ENCODE measurements around the gene GNS. TPM values are rescaled to one million over a fixed set of nuclear protein-coding genes. Genes with fewer than 3 reads are reported as not detected.
A peak's percentile ranks its signal among the peaks of the same experiment; 100 is the strongest.
"Not testable (repeated sequence)": the region's sequence is repeated elsewhere in the genome, so short reads cannot be mapped to it uniquely, and the experiment has no call there.

The GNS gene
- 33.9 and 38.2 TPM in 2 replicates for total RNA-seq

DNA sequence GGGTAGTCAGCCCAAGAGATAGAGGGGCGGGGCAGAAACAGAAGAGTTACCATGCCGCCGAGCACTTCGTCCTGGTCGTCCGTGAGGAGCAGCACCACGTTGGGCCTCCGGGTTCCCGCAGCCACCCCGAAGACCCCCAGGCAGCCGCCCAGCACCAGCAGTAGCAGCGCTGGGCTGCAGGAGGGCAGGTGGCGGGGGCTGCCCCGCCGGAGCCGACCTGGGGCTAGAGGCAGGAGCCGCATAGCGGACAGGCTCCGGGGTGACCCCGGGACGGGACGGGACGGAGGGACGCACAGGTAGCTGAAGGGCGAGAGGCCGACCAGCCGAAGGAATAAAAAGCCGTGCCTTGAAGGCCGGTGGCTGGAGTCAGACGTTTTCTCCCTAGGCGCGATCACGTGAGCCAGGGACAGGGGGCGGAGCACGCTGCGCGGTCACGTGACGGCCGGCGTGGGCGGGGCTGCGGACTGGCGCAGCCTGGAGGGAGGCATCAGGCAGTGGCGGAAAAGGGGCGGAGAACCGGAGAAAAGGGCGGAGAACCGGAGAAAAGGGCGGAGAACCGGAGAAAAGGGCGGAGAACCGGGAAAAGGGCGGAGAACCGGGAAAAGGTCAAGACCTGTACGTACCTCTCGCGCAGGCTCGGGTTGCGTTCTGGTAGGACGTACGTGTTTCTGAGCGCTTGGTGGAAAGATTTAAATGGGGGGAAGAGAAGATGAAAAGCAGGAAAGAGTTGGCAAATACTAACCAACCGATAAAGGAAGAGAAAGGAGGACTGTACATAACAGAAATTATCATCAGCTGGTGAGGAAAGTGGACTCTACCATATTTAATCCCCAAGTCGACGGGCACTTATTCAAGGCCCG lies at the start of gene GNS:
Gene GNS (minus strand): TSS at position 372 of the 860 bp plus-strand sequence. CDS start 130 bp downstream, at position 242.
- peaks cover 20% of the 10 kb centered on the region for H3K36me3 Mint-ChIP-seq (ENCODE audit: low read depth)
- intact Hi-C loops (cut with micrococcal nuclease), result loop anchor here (1.0 to 10.0 kb wide), 11 partner anchors 29 to 1543 kb away; partner anchors contain the start of genes HELB, KICS2, RASSF3 and RXYLT1
- H3K4me3 Mint-ChIP-seq (ENCODE audit: low read depth), result peak within 1 kb of the TSS; percentile 94
- peak; percentile 94 for DNase-seq (ENCODE audit: low spot score)
- peaks cover 33% of the 10 kb centered on the region for H3K4me1 Mint-ChIP-seq (ENCODE audit: low read depth)
- H3K27me3 Mint-ChIP-seq (ENCODE audit: low read depth), result peaks cover 7% of the 10 kb centered on the region
- peak within 1 kb of the TSS; percentile 93 for H3K27ac Mint-ChIP-seq
- H3K9me3 Mint-ChIP-seq, result no peaks in the 10 kb centered on the region

DNA sequence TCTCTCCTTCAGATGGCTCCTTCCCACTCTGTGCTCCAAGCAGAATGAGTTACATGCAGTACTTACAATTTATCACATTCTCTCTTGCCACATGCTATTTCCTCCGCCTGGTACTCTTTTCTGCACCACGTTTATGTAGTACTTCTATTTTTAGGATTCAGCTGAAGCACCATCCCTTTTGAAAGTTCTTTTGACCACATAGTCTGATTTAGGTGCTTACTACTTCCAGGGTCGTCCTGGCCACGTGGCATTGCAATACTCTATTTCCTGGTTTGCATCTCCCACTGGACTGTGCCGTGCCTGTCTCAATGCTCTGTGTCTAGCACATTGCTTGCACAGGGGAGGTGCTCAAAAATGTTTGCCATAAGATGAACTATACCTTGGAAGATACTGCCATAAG lies 48.9 kb upstream of the GNS start:
- Mint-ChIP-seq H3K4me3 (ENCODE audit: low read depth) (no peak overlapping the region), H3K4me1 (ENCODE audit: low read depth) (peaks cover 4% of the 10 kb centered on the region), H3K9me3 (no peaks in the 10 kb centered on the region), H3K27me3 (ENCODE audit: low read depth) (peaks cover 31% of the 10 kb centered on the region), H3K27ac (no peak overlapping the region), H3K36me3 (ENCODE audit: low read depth) (no peaks in the 10 kb centered on the region)
- DNase-seq (ENCODE audit: low spot score), result no peak
- intact Hi-C loops (cut with micrococcal nuclease), result loop anchor here (10.0 kb wide), 1 partner anchor 427 kb away; no protein-coding TSS in a partner anchor

DNA sequence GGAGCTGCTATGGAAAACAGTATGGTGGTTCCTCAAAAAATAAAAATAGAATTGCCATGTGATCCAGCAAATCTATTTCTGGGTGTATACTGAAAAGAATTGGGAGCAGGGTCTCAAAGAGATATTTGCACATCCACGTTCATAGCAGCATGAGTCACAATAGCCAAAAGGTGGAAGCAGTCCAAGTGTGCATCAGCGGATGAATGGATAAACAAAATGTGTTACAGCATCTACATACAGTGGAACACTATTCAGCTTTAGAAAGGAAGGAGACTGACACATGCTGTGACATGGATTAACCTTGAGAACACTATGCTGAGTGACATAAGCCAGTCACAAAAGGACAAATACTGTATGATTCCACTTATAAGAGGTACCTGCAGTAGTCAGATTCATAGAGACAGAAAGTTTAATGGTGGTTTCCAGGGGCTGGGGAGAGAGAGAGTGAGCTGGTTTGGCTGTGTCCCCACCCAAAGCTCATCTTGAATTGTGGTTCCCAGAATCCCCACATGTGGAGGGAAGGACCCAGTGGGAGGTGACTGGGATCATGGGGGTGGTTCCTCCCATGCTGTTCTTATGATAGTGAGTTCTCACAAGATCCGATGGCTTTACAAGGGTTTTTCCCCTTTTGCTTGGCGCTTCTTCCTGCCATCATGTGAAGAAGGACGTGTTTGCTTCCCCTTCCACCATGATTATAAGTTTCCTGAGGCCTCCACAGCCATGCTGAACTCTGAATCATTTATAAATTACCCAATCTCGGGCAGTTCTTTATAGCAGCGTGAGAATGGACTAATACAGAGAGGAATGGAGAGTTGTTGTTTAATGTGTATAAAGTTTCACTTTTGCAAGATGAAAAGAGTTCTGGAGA lies 47.6 kb upstream of the GNS start:
- no peak for DNase-seq (ENCODE audit: low spot score)
- Mint-ChIP-seq H3K4me1 (ENCODE audit: low read depth) (peaks cover 6% of the 10 kb centered on the region), H3K36me3 (ENCODE audit: low read depth) (no peaks in the 10 kb centered on the region), H3K27me3 (ENCODE audit: low read depth) (peaks cover 35% of the 10 kb centered on the region), H3K4me3 (ENCODE audit: low read depth) (no peak overlapping the region), H3K9me3 (no peaks in the 10 kb centered on the region), H3K27ac (no peak overlapping the region)
- intact Hi-C loops (cut with micrococcal nuclease), result loop anchor here (10.0 kb wide), 1 partner anchor 428 kb away; no protein-coding TSS in a partner anchor

DNA sequence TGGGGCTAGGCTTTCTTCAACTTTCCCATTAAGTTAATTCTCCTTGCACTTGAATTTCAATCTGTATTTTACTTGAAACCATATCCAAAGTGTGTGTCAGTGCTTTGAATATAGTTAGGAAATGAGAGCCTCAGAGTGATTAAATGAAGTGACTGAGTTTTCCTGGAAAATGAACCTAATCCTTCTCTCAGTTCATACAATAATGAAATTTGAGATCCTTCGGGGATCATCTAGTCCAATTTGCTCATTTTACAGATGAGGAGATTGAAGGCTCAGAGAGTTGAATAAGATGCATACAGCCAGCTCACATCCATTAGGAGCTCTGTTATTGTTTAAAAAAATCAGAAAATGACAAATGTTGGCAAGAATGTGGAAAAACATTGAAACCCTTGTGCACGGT lies 47.0 kb upstream of the GNS start:
- peaks cover 6% of the 10 kb centered on the region for H3K4me1 Mint-ChIP-seq (ENCODE audit: low read depth)
- DNase-seq (ENCODE audit: low spot score), result no peak
- peaks cover 32% of the 10 kb centered on the region for H3K27me3 Mint-ChIP-seq (ENCODE audit: low read depth)
- H3K36me3 Mint-ChIP-seq (ENCODE audit: low read depth), result no peaks in the 10 kb centered on the region
- H3K27ac Mint-ChIP-seq, result no peak overlapping the region
- H3K9me3 Mint-ChIP-seq, result no peaks in the 10 kb centered on the region
- H3K4me3 Mint-ChIP-seq (ENCODE audit: low read depth), result no peak overlapping the region
- intact Hi-C loops (cut with micrococcal nuclease), result loop anchor here (10.0 kb wide), 1 partner anchor 429 kb away; no protein-coding TSS in a partner anchor

DNA sequence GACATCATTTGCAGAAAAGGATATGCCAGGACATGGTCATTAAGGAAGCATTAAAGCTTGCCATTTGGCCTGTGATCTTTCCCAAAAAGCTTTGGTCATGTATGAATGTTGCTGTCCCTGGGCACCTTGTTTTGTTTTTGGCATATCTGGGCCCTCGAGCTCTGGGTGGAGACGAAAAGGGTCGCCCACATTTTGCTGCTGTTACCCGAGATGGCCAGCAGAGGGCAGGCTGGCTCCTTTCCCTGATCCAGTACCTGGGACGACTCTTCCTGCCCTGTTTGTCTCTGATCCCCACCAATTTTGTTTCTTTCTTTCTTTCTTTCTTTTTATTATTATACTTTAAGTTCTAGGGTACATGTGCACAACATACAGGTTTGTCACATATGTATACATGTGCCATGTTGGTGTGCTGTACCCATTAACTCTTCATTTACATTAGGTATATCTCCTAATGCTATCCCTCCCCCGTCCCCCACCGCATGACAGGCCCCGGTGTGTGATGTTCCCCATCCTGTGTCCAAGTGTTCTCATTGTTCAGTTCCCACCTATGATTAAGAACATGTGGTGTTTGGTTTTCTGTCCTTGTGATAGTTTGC lies 43.1 kb upstream of the GNS start:
- H3K27me3 Mint-ChIP-seq (ENCODE audit: low read depth), result peaks cover 38% of the 10 kb centered on the region

DNA sequence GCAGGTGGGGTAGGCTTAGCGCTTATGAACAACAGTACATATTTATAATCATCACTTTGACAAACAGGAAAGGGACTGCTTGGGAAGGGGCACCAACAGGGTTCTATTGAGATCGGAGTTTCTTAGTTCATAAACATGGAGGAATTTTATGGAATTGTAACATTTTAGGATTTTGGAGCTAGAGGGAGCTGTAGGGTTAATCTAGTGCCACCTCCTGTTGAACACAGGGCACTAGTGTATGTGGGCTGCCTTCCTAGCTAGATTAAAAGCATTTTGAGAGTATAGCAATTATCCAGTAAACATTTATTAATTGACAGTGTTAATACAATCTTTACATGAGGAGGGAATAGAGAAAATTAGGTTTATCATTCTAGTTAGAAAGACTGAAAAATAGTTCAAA lies 42.2 kb upstream of the GNS start:
- Mint-ChIP-seq H3K4me1 (ENCODE audit: low read depth) (peaks cover 3% of the 10 kb centered on the region), H3K27me3 (ENCODE audit: low read depth) (peaks cover 34% of the 10 kb centered on the region), H3K36me3 (ENCODE audit: low read depth) (no peaks in the 10 kb centered on the region), H3K27ac (no peak overlapping the region), H3K4me3 (ENCODE audit: low read depth) (no peak overlapping the region), H3K9me3 (no peaks in the 10 kb centered on the region)
- intact Hi-C loops (cut with micrococcal nuclease), result loop anchor here (10.0 kb wide), 1 partner anchor 433 kb away; no protein-coding TSS in a partner anchor
- DNase-seq (ENCODE audit: low spot score), result no peak

More for the DNA sequence above, 43.1 kb upstream of the GNS start:
- DNase-seq (ENCODE audit: low spot score), result peak; percentile 37
- H3K4me1 Mint-ChIP-seq (ENCODE audit: low read depth); H3K4me3 Mint-ChIP-seq (ENCODE audit: low read depth); H3K36me3 Mint-ChIP-seq (ENCODE audit: low read depth); H3K27ac Mint-ChIP-seq; H3K9me3 Mint-ChIP-seq: not testable (repeated sequence)
- intact Hi-C loops (cut with micrococcal nuclease), result loop anchor here (10.0 kb wide), 1 partner anchor 433 kb away; no protein-coding TSS in a partner anchor

DNA sequence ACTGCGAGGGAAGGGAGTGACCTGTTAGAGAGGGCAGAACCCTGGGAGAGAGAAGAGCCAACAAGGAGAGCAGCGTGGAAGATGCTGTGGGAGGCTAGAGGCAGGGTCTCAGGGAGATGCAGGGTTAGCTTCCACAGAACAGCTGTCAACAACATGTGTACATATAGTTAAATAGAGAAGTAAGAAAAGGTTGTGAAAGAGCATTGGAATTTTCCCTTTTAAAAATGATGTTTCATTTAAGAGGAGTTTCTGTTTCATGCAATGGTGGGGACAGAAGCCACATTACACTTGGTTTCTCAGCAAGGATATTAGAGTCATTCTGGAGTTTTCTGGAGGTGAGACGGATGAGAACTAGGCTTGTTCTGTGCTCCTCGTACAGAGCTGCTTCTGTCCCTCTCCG lies 41.4 kb upstream of the GNS start:
- Mint-ChIP-seq H3K27me3 (ENCODE audit: low read depth) (peaks cover 35% of the 10 kb centered on the region), H3K36me3 (ENCODE audit: low read depth) (no peaks in the 10 kb centered on the region), H3K9me3 (no peaks in the 10 kb centered on the region), H3K4me1 (ENCODE audit: low read depth) (peaks cover 4% of the 10 kb centered on the region), H3K27ac (no peak overlapping the region), H3K4me3 (ENCODE audit: low read depth) (no peak overlapping the region)
- intact Hi-C loops (cut with micrococcal nuclease), result loop anchor here (10.0 kb wide), 1 partner anchor 434 kb away; no protein-coding TSS in a partner anchor
- DNase-seq (ENCODE audit: low spot score), result no peak

DNA sequence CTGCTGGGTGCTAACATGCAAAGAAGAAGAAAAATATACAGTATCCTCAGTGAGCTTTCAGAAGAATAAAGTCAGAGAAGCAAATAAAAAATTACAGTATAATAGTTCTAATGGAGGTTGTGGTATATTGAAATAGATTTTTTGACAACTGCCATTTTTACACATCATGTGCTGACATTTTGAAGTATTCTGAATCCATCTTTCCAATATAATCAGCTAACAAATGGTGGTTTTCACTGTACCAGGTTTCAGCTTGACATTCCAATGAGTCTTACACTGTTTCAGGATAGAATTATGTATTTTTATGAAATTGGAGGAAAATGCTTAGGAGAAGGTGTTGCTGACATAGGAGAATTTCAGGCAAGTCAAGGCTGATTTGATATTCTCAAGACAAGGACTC lies 39.0 kb upstream of the GNS start:
- peaks cover 40% of the 10 kb centered on the region for H3K27me3 Mint-ChIP-seq (ENCODE audit: low read depth)
- no peaks in the 10 kb centered on the region for H3K36me3 Mint-ChIP-seq (ENCODE audit: low read depth)
- no peak overlapping the region for H3K27ac Mint-ChIP-seq
- intact Hi-C loops (cut with micrococcal nuclease), result loop anchor here (5.0 kb wide), 1 partner anchor 89 kb away; no protein-coding TSS in a partner anchor
- DNase-seq (ENCODE audit: low spot score), result no peak
- no peaks in the 10 kb centered on the region for H3K9me3 Mint-ChIP-seq
- peaks cover 4% of the 10 kb centered on the region for H3K4me1 Mint-ChIP-seq (ENCODE audit: low read depth)
- no peak overlapping the region for H3K4me3 Mint-ChIP-seq (ENCODE audit: low read depth)

DNA sequence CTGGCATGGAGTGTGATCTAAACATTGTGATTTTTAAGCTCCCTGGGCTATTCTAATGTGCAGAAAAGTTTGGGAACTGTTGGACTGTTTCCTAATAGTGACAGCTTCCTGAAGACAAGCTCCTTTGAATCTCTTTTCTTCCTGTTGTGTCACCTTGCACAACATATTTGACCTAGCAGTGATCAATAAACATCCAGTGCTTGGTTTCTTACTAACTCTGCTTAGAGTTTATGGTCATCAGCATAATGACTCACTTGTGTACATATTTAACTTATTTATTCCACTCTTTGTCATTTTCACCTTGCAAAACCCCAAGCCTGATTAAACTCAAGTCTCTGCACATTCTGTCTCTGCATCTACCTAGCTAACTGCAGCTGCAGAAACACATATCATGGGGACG lies 38.0 kb upstream of the GNS start:
- H3K36me3 Mint-ChIP-seq (ENCODE audit: low read depth), result no peaks in the 10 kb centered on the region
- intact Hi-C loops (cut with micrococcal nuclease), result loop anchor here (5.0 kb wide), 1 partner anchor 90 kb away; no protein-coding TSS in a partner anchor
- DNase-seq (ENCODE audit: low spot score), result no peak
- H3K4me1 Mint-ChIP-seq (ENCODE audit: low read depth), result peaks cover 3% of the 10 kb centered on the region
- H3K27ac Mint-ChIP-seq, result no peak overlapping the region
- no peaks in the 10 kb centered on the region for H3K9me3 Mint-ChIP-seq
- H3K4me3 Mint-ChIP-seq (ENCODE audit: low read depth), result no peak overlapping the region
- peaks cover 38% of the 10 kb centered on the region for H3K27me3 Mint-ChIP-seq (ENCODE audit: low read depth)

DNA sequence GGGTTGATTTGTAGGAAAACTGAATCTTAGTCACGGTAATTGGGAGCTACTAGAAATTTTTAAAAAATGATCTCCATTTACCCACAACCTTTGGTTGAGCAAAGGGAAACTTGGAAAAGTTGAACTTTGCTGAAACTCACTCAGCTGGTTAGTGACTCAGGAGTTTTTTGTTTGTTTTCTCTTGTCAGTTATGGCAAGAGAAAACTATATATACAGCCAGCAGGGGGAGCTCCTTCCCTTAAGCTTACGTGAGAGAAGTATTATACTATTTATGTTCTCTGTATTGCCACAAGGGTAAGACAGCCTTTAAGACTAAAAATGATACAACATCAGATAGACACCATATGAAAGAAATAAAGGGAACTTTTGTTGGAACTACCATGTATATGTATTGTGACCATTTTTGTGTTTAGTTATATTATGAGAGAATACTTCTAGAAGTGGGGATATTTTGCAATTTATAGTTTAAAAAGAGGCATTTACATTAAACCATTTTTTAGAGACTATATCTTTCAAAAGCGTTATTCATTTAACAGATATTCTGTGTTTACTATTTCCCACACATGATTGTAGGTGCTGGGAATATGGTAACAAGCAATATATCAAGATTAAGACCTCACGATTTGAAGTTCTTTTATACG lies 37.1 kb upstream of the GNS start:
- H3K36me3 Mint-ChIP-seq (ENCODE audit: low read depth), result no peaks in the 10 kb centered on the region

DNA sequence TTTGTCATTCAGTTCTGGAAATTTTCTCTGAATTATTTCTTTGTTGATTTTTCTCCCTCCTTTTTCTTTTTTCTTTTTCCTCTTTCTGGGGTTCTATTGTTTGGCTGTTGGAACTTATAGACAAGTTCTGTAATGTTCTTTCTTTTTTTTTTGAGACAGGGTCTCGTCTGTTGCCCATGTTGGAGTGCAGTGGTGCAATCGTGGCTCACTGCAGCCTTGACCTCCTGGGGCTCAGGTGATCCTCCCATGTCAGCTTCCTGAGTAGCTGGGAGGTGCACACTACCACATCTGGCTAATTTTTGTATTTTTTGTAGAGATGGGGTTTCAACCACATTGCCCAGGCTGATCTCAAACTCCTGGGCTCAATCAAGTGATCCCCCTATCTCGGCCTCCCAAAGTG lies 35.1 kb upstream of the GNS start:
- Mint-ChIP-seq H3K36me3 (ENCODE audit: low read depth) (no peaks in the 10 kb centered on the region), H3K4me3 (ENCODE audit: low read depth) (no peak overlapping the region), H3K27ac (no peak overlapping the region), H3K4me1 (ENCODE audit: low read depth) (peaks cover 1% of the 10 kb centered on the region), H3K9me3 (no peaks in the 10 kb centered on the region), H3K27me3 (ENCODE audit: low read depth) (peaks cover 33% of the 10 kb centered on the region)
- intact Hi-C loops (cut with micrococcal nuclease), result no loop called here
- DNase-seq (ENCODE audit: low spot score), result no peak

More for the DNA sequence above, 37.1 kb upstream of the GNS start:
- Mint-ChIP-seq H3K9me3 (no peaks in the 10 kb centered on the region), H3K27me3 (ENCODE audit: low read depth) (peaks cover 38% of the 10 kb centered on the region), H3K4me1 (ENCODE audit: low read depth) (peaks cover 1% of the 10 kb centered on the region), H3K27ac (no peak overlapping the region), H3K4me3 (ENCODE audit: low read depth) (no peak overlapping the region)
- peak; percentile 35 for DNase-seq (ENCODE audit: low spot score)
- intact Hi-C loops (cut with micrococcal nuclease), result loop anchor here (1.0 to 5.0 kb wide), 2 partner anchors 91 to 327 kb away; no protein-coding TSS in a partner anchor

DNA sequence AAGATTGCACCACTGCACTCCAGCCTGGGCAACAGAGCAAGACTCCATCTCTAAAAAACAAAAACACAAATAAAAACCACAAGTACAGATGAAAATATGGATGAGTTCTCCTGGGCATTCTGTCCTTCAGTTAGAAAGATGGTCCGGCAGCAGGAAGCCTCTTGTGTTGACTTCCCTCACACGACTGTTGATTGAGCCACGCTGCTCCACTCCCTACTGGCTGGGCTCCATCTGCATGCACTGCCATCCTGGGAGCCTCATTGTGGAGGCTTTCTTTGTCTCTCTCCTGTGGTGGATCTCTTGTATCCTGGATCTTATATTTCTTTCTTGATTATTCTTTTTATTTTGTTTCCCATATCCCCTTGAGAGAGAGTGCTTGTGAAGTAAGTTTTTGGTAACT lies 34.4 kb upstream of the GNS start:
- no peaks in the 10 kb centered on the region for H3K9me3 Mint-ChIP-seq
- no peak overlapping the region for H3K27ac Mint-ChIP-seq

More for the DNA sequence above, 34.4 kb upstream of the GNS start:
- H3K36me3 Mint-ChIP-seq (ENCODE audit: low read depth), result no peaks in the 10 kb centered on the region
- H3K4me3 Mint-ChIP-seq (ENCODE audit: low read depth), result no peak overlapping the region
- no peak for DNase-seq (ENCODE audit: low spot score)
- H3K4me1 Mint-ChIP-seq (ENCODE audit: low read depth), result peaks cover 1% of the 10 kb centered on the region
- intact Hi-C loops (cut with micrococcal nuclease), result no loop called here
- H3K27me3 Mint-ChIP-seq (ENCODE audit: low read depth), result peaks cover 37% of the 10 kb centered on the region

Data from activated T-helper 2 cell treated with anti-CD3 and anti-CD28 coated beads, Interferon-gamma antibody, Interleukin-2, Interleukin-4, amounts not matched to agents 10 μg/mL and 5 μg/mL and 100 μg/mL, durations not matched to agents 14 hours and 24 hours and 36 hours (primary cell).